Measurements from ENCODE around the gene SPHK2. TPM values are rescaled to one million over a fixed set of nuclear protein-coding genes. Genes with fewer than 3 reads are reported as not detected.

The SPHK2 gene
- total RNA-seq, 2 experiments from 2014 or later: 18.2 to 33.3 TPM

DNA sequence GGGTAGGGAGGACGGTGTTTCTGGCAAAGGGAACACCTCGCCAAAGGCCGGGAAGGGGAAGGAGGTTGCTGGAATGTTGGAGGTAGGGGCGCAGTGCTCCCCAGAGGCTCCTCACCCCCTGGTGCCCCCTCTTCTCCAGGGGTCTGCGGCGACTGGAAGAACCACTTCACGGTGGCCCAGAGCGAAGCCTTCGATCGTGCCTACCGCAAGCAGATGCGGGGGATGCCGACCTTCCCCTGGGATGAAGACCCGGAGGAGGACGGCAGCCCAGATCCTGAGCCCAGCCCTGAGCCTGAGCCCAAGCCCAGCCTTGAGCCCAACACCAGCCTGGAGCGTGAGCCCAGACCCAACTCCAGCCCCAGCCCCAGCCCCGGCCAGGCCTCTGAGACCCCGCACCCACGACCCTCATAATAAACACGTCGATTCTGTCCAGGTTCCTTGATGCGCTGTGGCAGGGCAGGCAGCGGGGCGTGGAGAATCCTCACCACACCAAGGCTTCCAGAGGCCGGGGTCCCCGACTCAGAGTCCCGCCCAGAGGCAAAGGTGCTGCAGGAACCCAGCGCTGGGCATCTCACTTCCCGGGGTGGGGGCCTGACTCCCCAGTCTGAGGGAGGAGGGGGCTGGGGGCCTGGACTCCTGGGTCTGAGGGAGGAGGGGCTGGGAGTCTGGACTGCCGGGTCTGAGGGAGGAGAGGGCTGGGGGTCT is 20.2 kb upstream of the SPHK2 start:
- Histone ChIP-seq H3K36me3 (ENCODE audit: insufficient read depth, low read length) (peaks cover 8% of the 10 kb centered on the region), H3K9me3 (ENCODE audit: low read length) (no peaks in the 10 kb centered on the region), H3K27ac (ENCODE audit: low read depth, low read length, poor library complexity, severe bottlenecking) (no peak overlapping the region), H2AFZ (ENCODE audit: low read length) (no peak overlapping the region), H3K4me1 (ENCODE audit: insufficient read depth, low read length, poor library complexity, severe bottlenecking) (no peaks in the 10 kb centered on the region), H4K20me1 (ENCODE audit: insufficient read depth, low read length) (no peaks in the 10 kb centered on the region), H3K4me2 (ENCODE audit: low read length) (no peak overlapping the region), H3K4me3 (ENCODE audit: low read depth, low read length, poor library complexity, severe bottlenecking) (no peak overlapping the region), H3K9me2 (ENCODE audit: insufficient read depth, low read length) (no peaks in the 10 kb centered on the region), H3K79me2 (ENCODE audit: insufficient read depth, low read depth, low read length) (no peaks in the 10 kb centered on the region)
- DNase-seq (ENCODE audit: low spot score): no peak
- CTCF ChIA-PET (ENCODE audit: unreplicated experiment): no interaction called here
- no TSS peak for BruUV-seq (replicated peaks)
- intact Hi-C loops (cut with micrococcal nuclease; ENCODE audit: unreplicated experiment): no loop called here
- POLR2A ChIA-PET: no interaction called here
- no peak for TF ChIP-seq EZH2phosphoT487 (IDR thresholded peaks at IDR 0.05; ENCODE audit: borderline replicate concordance, low read depth, low read length)
- TF ChIP-seq, protein P1, sequence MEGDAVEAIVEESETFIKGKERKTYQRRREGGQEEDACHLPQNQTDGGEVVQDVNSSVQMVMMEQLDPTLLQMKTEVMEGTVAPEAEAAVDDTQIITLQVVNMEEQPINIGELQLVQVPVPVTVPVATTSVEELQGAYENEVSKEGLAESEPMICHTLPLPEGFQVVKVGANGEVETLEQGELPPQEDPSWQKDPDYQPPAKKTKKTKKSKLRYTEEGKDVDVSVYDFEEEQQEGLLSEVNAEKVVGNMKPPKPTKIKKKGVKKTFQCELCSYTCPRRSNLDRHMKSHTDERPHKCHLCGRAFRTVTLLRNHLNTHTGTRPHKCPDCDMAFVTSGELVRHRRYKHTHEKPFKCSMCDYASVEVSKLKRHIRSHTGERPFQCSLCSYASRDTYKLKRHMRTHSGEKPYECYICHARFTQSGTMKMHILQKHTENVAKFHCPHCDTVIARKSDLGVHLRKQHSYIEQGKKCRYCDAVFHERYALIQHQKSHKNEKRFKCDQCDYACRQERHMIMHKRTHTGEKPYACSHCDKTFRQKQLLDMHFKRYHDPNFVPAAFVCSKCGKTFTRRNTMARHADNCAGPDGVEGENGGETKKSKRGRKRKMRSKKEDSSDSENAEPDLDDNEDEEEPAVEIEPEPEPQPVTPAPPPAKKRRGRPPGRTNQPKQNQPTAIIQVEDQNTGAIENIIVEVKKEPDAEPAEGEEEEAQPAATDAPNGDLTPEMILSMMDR (conservative IDR thresholded peaks at IDR 0.05; ENCODE audit: low read length): no peak

DNA sequence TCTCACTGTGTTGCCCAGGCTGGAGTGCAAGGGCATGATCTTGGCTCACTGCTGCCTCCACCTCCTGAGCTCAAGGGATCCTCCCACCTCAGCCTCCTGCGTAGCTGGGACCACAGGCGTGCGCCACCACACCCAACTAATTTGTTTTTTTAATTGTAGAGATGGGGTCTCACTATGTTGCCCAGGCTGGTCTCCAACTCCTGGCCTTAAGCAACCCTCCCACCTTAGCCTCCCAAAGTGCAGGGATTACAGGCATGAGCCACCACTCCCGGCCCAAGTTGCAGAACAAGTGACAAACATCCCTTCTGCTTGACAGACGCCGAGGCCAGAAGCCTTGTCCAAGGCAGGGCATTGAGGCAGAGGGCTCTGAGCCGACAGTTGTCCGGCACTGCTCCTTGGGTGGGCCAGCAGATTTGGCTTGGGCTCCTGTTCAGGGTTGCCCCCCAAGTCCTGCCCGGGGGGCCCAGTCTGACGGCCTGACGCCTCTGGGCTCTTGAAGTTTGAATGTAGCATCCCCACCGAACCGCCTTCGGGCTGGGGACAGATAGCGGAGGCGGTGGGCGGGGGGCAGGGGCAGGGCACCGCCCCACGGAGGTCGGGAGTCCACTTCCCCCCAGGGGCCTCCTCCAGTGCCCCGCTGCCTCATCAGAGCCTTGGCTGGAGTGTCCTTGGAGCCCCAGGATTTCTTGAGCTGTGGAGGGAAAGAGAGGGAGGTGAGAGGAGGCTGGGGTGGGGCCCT is 18.5 kb upstream of the SPHK2 start:
- Histone ChIP-seq H3K27ac (ENCODE audit: low read depth, low read length, poor library complexity, severe bottlenecking) (no peak overlapping the region), H3K9me2 (ENCODE audit: insufficient read depth, low read length) (no peaks in the 10 kb centered on the region), H3K79me2 (ENCODE audit: insufficient read depth, low read depth, low read length) (no peaks in the 10 kb centered on the region), H3K36me3 (ENCODE audit: insufficient read depth, low read length) (peaks cover 8% of the 10 kb centered on the region), H3K4me2 (ENCODE audit: low read length) (no peak overlapping the region), H4K20me1 (ENCODE audit: insufficient read depth, low read length) (no peaks in the 10 kb centered on the region), H3K4me3 (ENCODE audit: low read depth, low read length, poor library complexity, severe bottlenecking) (no peak overlapping the region), H3K9me3 (ENCODE audit: low read length) (no peaks in the 10 kb centered on the region), H3K4me1 (ENCODE audit: insufficient read depth, low read length, poor library complexity, severe bottlenecking) (no peaks in the 10 kb centered on the region), H2AFZ (ENCODE audit: low read length) (no peak overlapping the region)
- no peak for TF ChIP-seq EZH2phosphoT487 (IDR thresholded peaks at IDR 0.05; ENCODE audit: borderline replicate concordance, low read depth, low read length)
- TF ChIP-seq, protein P1 (conservative IDR thresholded peaks at IDR 0.05; ENCODE audit: low read length): no peak
- no peak for DNase-seq (ENCODE audit: low spot score)
- BruUV-seq (replicated peaks): no TSS peak
- ChIA-PET POLR2A (no interaction called here), CTCF (ENCODE audit: unreplicated experiment) (no interaction called here)
- intact Hi-C loops (cut with micrococcal nuclease; ENCODE audit: unreplicated experiment): no loop called here

DNA sequence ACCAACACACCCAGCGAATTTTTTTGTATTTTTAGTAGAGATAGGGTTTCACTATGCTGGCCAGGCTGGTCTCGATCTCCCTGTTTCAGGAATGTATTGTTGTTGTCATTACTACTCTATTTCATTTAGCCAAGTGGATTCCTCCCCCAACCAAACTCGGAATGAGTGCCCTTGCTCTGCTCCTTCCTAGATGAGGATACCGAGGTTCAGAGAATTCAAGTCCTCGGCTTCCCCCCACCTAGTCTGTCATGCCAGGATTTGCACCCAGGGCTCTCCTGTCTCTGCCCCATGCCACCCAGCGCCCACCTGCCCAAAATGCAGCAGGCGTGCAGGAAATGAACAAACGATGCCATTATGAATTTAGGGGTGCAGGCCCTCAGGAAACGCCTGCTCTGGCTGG is 16.3 kb upstream of the SPHK2 start:
- POLR2A ChIA-PET: no interaction called here
- intact Hi-C loops (cut with micrococcal nuclease; ENCODE audit: unreplicated experiment): no loop called here
- Histone ChIP-seq H4K20me1 (ENCODE audit: insufficient read depth, low read length) (no peaks in the 10 kb centered on the region), H3K9me2 (ENCODE audit: insufficient read depth, low read length) (no peaks in the 10 kb centered on the region), H3K79me2 (ENCODE audit: insufficient read depth, low read depth, low read length) (no peaks in the 10 kb centered on the region), H3K9me3 (ENCODE audit: low read length) (no peaks in the 10 kb centered on the region), H3K4me1 (ENCODE audit: insufficient read depth, low read length, poor library complexity, severe bottlenecking) (no peaks in the 10 kb centered on the region), H3K27ac (ENCODE audit: low read depth, low read length, poor library complexity, severe bottlenecking) (no peak overlapping the region), H2AFZ (ENCODE audit: low read length) (no peak overlapping the region), H3K4me2 (ENCODE audit: low read length) (no peak overlapping the region), H3K36me3 (ENCODE audit: insufficient read depth, low read length) (peaks cover 25% of the 10 kb centered on the region), H3K4me3 (ENCODE audit: low read depth, low read length, poor library complexity, severe bottlenecking) (no peak overlapping the region)
- TF ChIP-seq, protein P1 (conservative IDR thresholded peaks at IDR 0.05; ENCODE audit: low read length): no peak
- no peak for TF ChIP-seq EZH2phosphoT487 (IDR thresholded peaks at IDR 0.05; ENCODE audit: borderline replicate concordance, low read depth, low read length)
- BruUV-seq (replicated peaks): no TSS peak
- CTCF ChIA-PET (ENCODE audit: unreplicated experiment): no interaction called here
- no peak for DNase-seq (ENCODE audit: low spot score)

Data from OCI-LY7 (cell line).